ENCODE data around the gene SERTAD4. TPM values are rescaled to one million over a fixed set of nuclear protein-coding genes. Genes with fewer than 3 reads are reported as not detected.

The SERTAD4 gene
- total and polyA plus RNA-seq, 10 donors: 0.02 to 0.09 (median 0.06) TPM; not detected in 5

- DNase-seq: no peak
- H3K4me3 ChIP-seq: no peak overlapping the region
These were observed 60.6 kb downstream of the SERTAD4 start for GRCh38 chr1:210293171-210293607.

GRCh38 chr1:210294999-210295745 lies 62.6 kb downstream of the SERTAD4 start:
- H3K4me3 ChIP-seq: no peak overlapping the region
- WGBS, 5 donors: 61 to 74% (median 70%) methylated on average over 10 of the region's 10 CpGs
- intact Hi-C loops (cut with DNase I; ENCODE audit: low total_unique reads): no loop called here
- DNase-seq: no peak
- peaks cover 3 to 14% (median 12%) of the 10 kb centered on the region in 6 donors for H3K4me1 ChIP-seq
- peaks cover 5 to 62% (median 25%) of the 10 kb centered on the region in 7 donors for H3K27me3 ChIP-seq (replicated peaks in 1 of 7)
- H3K27ac ChIP-seq: no peak overlapping the region
- H3K36me3 ChIP-seq: no peaks in the 10 kb centered on the region
- no peaks in the 10 kb centered on the region for H3K9me3 ChIP-seq
- no peak for TF ChIP-seq CTCF (IDR thresholded peaks at IDR 0.05 in 8 of 11, conservative IDR thresholded peaks at IDR 0.05 in 3 of 11)
- no peak for TF ChIP-seq POLR2A (IDR thresholded peaks at IDR 0.05)
- no peak for TF ChIP-seq POLR2AphosphoS5 (IDR thresholded peaks at IDR 0.05)

More at GRCh38 chr1:210293171-210293607, 60.6 kb downstream of the SERTAD4 start:
- intact Hi-C loops (cut with DNase I; ENCODE audit: low total_unique reads): no loop called here
- H3K27ac ChIP-seq: no peak overlapping the region
- peaks cover 5 to 72% (median 25%) of the 10 kb centered on the region in 7 donors for H3K27me3 ChIP-seq (replicated peaks in 1 of 7)
- H3K36me3 ChIP-seq: no peaks in the 10 kb centered on the region
- TF ChIP-seq POLR2A (IDR thresholded peaks at IDR 0.05) (no peak), POLR2AphosphoS5 (IDR thresholded peaks at IDR 0.05) (no peak), CTCF (IDR thresholded peaks at IDR 0.05 in 8 of 11, conservative IDR thresholded peaks at IDR 0.05 in 3 of 11) (no peak)
- H3K9me3 ChIP-seq: no peaks in the 10 kb centered on the region
- peaks cover 3 to 14% (median 12%) of the 10 kb centered on the region in 6 donors for H3K4me1 ChIP-seq
- 76 to 89% (median 84%) methylated on average over 7 of the region's 7 CpGs for WGBS, 5 donors

Other genes with a start within 250 kb of the SERTAD4 start
- 1 to 10 TPM; 3.2 to 8.8 (median 5.4) TPM for gene HHAT, start 96.1 kb downstream of the SERTAD4 start, total RNA-seq
- gene HHAT, start 96.1 kb downstream of the SERTAD4 start, polyA plus RNA-seq: 1 to 10 TPM; 1.3 to 1.8 (median 1.7) TPM

All from spleen (tissue), 11 donors.